Stimulated activated CD8-positive, alpha-beta memory T cell treated with anti-CD3 and anti-CD28 coated beads, Interleukin-4, amount 100 ng/mL, for 24 hours (primary cell): ENCODE data around the gene LETMD1.
"Not testable (repeated sequence)": the region's sequence is repeated elsewhere in the genome, so short reads cannot be mapped to it uniquely, and the experiment has no call there.

Source experiments
- DNase-seq: peaks from one replicate; pipeline ENCODE4 v3.0.0-alpha.2; 2020; ENCODE audit warnings: low read depth

Gene LETMD1

DNA sequence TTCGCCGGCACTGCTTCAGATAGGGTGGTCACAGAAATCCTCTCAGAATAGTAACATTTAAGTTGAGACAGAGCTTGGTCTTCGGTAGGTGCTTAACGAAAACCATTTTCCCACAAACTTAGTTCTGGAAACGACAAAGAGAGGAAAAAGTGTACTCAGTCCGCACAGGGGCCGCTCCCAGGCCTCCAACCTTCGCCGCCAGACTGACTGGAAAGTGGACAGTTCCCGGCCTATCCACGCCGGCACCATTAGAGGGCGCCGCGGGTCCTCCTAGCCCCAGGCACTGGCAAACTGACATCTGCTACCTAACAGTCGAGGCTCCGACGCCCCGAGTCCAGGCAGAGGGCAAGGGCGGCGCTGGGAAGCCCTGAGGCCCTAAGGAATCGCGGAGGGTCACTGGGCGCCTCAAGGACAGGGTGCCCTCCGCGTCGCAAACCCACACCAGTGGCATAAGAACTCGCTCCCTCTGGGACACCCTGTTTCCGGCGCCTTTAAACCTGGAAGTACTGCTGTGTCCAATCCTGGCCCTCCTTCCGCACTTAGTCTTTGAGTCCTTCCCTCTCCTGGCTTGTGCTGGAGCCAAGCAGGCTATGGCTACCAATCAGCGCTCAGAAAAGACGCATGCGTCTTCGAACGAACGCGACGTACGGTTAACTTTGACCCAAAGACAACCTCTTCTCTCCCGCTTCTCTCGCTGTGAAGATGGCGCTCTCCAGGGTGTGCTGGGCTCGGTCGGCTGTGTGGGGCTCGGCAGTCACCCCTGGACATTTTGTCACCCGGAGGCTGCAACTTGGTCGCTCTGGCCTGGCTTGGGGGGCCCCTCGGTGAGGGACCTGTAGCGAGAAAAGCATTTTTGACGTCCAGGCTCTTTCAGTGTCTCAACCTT, at the start of gene LETMD1:
Gene LETMD1, plus strand, starts transcription at position 673 of the 886 bp plus-strand sequence. Its CDS starts 30 bp downstream, at position 703.
- DNase-seq = peak; percentile 78

DNA sequence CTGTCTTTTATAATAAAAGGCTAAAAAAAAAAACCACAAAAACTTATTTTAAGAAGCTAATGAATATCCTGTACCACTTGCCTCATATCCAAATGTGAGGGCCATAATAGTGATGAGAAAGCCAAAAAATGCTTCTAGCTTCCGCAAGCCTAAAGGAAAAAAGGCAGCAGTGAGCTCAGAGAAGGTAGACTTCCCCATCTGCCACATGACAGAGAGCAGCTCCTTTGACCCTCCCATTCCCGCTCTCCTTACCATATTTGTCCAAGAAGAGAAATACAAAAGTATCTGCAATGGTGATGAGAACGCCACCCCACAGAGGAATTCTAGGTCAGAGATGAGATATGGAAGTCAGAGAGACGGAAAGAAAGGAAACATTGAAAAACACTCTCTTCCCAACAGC, 49.0 kb upstream of the LETMD1 start:
- DNase-seq = no peak

GRCh38 chr12:51000245-51000644, 47.9 kb upstream of the LETMD1 start:
- no peak for DNase-seq

GRCh38 chr12:51001799-51002198, 46.3 kb upstream of the LETMD1 start:
- no peak for DNase-seq

DNA sequence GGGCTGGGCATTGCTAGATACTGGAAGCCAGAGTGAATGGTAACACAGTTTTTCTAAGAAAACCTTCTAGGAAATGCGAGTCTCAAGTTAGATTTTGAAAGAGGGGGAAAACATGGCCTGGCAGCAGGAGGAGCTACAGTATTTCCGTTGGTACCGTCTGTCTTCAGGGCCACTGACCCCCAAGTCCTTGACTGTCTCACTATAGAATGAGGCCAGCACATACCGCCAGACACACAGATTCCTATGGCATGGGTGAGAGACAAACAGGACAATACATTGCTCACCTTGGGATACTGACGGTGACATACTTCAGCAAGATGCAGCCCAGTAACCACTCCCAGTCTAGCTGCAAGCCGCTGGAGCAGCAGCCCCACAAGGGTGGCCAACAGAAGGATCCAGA, 43.6 kb upstream of the LETMD1 start:
- DNase-seq = no peak

DNA sequence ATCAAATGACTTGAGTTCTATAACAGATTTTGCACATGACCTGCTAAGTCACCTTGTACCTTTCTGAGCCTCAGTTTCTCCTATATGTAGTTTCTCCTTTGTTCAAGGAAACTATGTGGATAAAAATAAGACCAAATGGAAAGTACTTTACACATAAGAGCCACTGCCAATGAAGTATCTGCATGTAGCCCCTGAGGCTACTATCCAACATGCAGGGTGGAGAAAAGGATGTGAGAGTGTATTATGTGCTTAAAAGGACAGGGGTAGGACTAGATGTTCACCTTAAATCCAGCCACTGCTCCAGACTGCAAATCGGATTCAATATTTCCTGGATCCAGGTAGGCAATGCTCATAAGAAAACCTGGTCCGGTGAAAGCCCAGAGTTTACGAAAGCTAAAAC, 43.1 kb upstream of the LETMD1 start:
- DNase-seq = no peak

GRCh38 chr12:51005671-51006070, 42.5 kb upstream of the LETMD1 start:
- DNase-seq = no peak

DNA sequence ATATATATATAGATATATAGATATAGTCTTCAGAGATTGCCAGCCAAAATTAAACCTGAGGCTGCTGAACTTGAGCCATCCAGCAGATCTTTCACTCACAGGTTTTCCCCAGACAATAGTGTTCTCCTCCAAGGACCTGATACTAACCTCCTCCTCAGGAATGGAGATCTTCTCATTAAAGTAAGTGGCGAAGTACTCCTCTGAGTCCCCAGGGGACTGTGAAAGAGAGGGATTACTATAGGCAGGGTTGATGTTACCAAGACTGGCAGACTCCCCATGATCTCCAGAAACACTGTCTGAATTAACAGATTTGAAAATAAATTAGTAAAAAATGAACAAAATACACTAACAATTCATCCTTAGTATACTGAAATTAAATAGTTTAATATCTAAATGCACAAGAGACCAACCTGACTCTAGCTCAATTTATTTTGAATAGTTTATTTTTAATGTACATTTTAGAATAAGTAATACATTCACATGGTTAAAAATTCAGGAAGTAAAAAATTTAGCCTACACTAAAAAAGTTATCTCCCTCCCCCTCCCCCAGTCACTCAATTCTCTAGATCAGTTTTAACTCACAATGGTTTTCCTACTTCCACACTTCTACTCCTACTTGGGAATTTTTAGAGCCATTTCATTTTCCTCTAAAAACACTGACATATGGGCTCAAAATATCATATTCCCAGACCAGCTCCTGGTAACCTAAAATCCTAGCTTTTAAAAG, 39.6 kb upstream of the LETMD1 start:
- no peak for DNase-seq

- DNase-seq = peak; percentile 15
Measured at GRCh38 chr12:51009056-51009440, 39.1 kb upstream of the LETMD1 start.

DNA sequence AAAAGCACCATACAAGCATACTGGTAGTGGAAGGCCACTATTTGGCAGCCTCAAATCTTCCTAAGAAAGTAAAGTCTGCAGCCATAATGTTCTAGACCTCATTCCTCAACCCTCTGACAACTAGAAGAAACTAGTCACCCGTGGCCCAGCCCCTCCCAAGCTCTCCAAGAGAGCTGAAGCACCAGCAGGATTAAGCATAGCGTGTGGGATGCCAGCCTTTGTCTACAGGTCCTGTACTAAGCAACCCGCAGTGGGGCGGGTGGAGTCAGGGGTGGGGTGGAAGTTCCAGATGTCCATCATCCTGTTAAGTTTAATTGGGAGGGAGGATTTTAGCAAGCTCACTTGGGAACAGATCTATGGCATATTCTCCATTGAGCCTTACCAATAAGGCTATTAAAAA, 36.2 kb upstream of the LETMD1 start:
- no peak for DNase-seq

DNA sequence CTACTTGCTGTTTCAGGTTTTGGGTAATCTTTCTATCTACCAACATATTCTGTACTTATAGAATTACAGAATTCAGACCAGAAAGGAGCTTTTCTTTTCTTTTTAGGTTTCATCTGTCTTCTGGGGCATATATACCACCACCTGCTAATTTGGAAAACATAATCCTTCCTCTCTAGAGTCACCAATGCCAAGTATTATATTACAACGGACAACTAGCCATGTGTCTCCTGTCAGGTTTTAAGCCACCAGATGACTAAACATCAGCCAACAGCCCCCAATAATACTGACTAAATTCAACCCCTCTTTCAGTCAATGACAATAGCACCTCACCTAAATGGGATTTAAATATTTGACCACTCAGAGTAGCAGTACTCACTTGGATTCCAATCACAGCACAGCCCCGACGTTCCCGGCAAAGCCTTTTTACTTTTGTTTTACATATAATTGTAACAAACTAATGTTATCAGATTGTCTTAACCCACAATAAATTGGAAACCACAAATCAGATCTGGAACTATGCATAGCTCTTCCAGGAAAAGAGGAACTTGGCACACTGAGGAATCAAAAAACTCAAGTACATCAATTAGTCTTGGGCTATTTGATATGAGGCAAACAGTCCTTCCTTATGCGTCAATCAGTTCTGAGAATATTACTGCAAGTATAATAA, 35.4 kb upstream of the LETMD1 start:
- DNase-seq = no peak

- no peak for DNase-seq
Measured at GRCh38 chr12:51013441-51013840, 34.7 kb upstream of the LETMD1 start.

DNA sequence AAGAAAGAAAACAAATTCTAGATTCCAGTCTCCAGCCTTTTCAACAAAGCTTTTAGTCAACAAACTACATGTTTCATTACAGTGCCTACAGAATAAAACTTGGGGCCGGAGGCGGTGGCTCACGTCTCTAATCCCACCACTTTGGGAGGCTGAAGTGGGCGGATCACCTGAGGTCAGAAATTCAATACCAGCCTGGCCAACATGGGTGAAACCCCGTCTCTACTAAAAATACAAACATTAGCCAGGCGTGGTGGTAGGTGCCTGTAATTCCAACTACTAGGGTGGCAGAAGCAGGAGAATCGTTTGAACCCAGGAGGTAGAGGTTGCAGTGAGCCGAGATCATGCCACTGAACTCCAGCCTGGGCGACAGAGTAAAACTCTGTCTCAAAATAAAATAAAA, 33.7 kb upstream of the LETMD1 start:
- not testable (repeated sequence) for DNase-seq

GRCh38 chr12:51017452-51017851, 30.7 kb upstream of the LETMD1 start:
- no peak for DNase-seq

GRCh38 chr12:51018956-51019355, 29.2 kb upstream of the LETMD1 start:
- no peak for DNase-seq

DNA sequence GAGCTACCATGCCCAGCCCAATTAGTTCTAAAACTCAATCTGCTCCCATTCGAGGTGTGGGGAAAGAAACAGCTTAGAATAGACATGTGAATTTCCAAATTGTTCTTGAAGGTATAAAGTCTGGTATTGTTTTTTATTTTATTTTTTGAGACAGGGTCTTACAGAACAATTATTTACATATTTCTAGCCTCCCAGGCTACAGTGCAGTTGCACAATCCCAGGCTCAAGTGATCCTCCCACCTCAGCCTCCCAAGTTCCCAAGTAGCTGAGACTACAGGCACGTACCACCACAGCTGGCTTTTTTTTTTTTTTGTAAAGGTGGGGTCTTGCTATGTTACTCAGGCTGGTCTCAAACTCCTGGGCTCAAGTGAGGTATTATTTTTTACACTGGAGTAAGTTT, 28.2 kb upstream of the LETMD1 start:
- DNase-seq = no peak

GRCh38 chr12:51020448-51021182, 27.5 kb upstream of the LETMD1 start:
- no peak for DNase-seq

DNA sequence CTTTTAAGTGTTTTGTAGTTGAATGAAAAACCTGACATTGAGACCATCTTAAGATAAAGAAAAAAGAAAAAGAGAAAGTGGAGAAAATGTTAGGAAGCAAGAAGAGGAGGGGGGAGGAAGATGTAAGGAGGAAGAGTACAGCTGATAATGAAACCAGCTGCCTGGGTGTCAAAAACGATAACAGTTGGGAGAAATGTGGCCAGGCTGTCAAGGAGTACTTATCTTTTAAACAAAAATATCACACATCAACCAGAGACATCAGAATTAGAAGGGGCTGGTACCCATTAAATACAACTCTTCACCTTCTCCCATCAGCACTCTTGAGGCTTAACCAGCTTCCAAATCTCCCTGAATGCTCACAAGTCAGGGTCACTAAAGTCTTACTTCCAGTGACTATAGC, 26.4 kb upstream of the LETMD1 start:
- DNase-seq = no peak

GRCh38 chr12:51023625-51024382, 24.3 kb upstream of the LETMD1 start:
- no peak for DNase-seq

- no peak for DNase-seq
Measured at GRCh38 chr12:51025338-51025835, 22.7 kb upstream of the LETMD1 start.
